Hepatic stellate cell (primary cell): Measurements from ENCODE around the gene HPS4.
"Not testable (repeated sequence)": the region's sequence is repeated elsewhere in the genome, so short reads cannot be mapped to it uniquely, and the experiment has no call there.

ENCODE experiments used
- DNase-seq: peaks from one replicate; pipeline ENCODE4 v3.0.0; 2011; ENCODE audit warnings: low spot score

The HPS4 gene

GRCh38 chr22:26483439-26484359 lies at the start of gene HPS4, which contains the start of gene SRRD:
HPS4 (minus strand) TSS chr22:26483783; CDS start chr22:26481762, 2,021 bp downstream.
SRRD (plus strand) TSS chr22:26483877; CDS start chr22:26483891, 14 bp downstream.
- peak; percentile 91 for DNase-seq

GRCh38 chr22:26529345-26529744 lies 45.8 kb upstream of the HPS4 start:
- DNase-seq: no peak

GRCh38 chr22:26528518-26528917 lies 44.9 kb upstream of the HPS4 start:
- DNase-seq: not testable (repeated sequence)

- DNase-seq: no peak
Measured at GRCh38 chr22:26527574-26528465, 44.2 kb upstream of the HPS4 start.

GRCh38 chr22:26527167-26527566 lies 43.6 kb upstream of the HPS4 start:
- no peak for DNase-seq

GRCh38 chr22:26525946-26526564 lies 42.5 kb upstream of the HPS4 start:
- no peak for DNase-seq

GRCh38 chr22:26524870-26525269 lies 41.3 kb upstream of the HPS4 start:
- no peak for DNase-seq

GRCh38 chr22:26522592-26522991 lies 39.0 kb upstream of the HPS4 start:
- DNase-seq: no peak

- DNase-seq: no peak
Measured at GRCh38 chr22:26522012-26522411, 38.4 kb upstream of the HPS4 start.

GRCh38 chr22:26517429-26517828 lies 33.8 kb upstream of the HPS4 start:
- no peak for DNase-seq

- no peak for DNase-seq
Measured at GRCh38 chr22:26516503-26516902, 32.9 kb upstream of the HPS4 start.

- no peak for DNase-seq
Measured at GRCh38 chr22:26515931-26516330, 32.3 kb upstream of the HPS4 start.

- DNase-seq: no peak
Measured at GRCh38 chr22:26514419-26515161, 31.0 kb upstream of the HPS4 start.

GRCh38 chr22:26513838-26514237 lies 30.3 kb upstream of the HPS4 start:
- no peak for DNase-seq

GRCh38 chr22:26512149-26512793 lies 28.7 kb upstream of the HPS4 start, which contains the start of gene TFIP11:
TFIP11 (minus strand) TSS chr22:26512473; CDS start chr22:26510272, 2,201 bp downstream.
- DNase-seq: peak; percentile 93

GRCh38 chr22:26508148-26508547 lies 24.6 kb upstream of the HPS4 start:
- no peak for DNase-seq

GRCh38 chr22:26503758-26504157 lies 20.2 kb upstream of the HPS4 start:
- DNase-seq: no peak

- DNase-seq: peak; percentile 39
Measured at GRCh38 chr22:26502688-26503561, 19.3 kb upstream of the HPS4 start.

GRCh38 chr22:26501996-26502395 lies 18.4 kb upstream of the HPS4 start:
- DNase-seq: no peak

- no peak for DNase-seq
Measured at GRCh38 chr22:26499188-26499703, 15.7 kb upstream of the HPS4 start.
